Bronchial epithelial cell (primary cell): Measurements from ENCODE around the gene C1QA. TPM values are rescaled to one million over a fixed set of nuclear protein-coding genes. Genes with fewer than 3 reads are reported as not detected.
A peak's percentile ranks its signal among the peaks of the same experiment; 100 is the strongest.

Experiments used
- DNase-seq: peaks from one replicate; pipeline ENCODE4 v3.0.0-alpha.2; 2010; ENCODE audit warnings: low read depth
- FAIRE-seq: peaks from 2 replicates; lab custom pipeline; 2011; peaks lifted over from hg19 to GRCh38; lab: Jason Lieb, UNC
- H3K27me3 ChIP-seq: 2 replicates; pipeline ENCODE4 v1.5.1; 2011; ENCODE audit warnings: low read length; ENCODE audit not compliant: control insufficient read depth, insufficient read depth
- H3K36me3 ChIP-seq: 2 replicates; pipeline ENCODE4 v1.5.1; 2011; ENCODE audit warnings: low read length; ENCODE audit not compliant: control insufficient read depth, insufficient read depth
- H3K4me3 ChIP-seq: 2 replicates; pipeline ENCODE4 v1.5.1; 2011; ENCODE audit warnings: mild to moderate bottlenecking, low read depth, low read length, control low read depth
- total RNA-seq: library from RNA; depleted of rRNA; stranded (reverse); fragments of >200 nt; gene quantifications from 2 replicates; pipeline ENCODE4 v1.2.1, GENCODE V29; 2014
- TF ChIP-seq, protein P1 (sequence below): IDR thresholded peaks from 2 replicates; pipeline ENCODE4 v1.5.1; 2011; ENCODE audit warnings: mild to moderate bottlenecking, moderate library complexity, low read length, control low read depth, inconsistent platforms; ENCODE audit not compliant: insufficient read depth, severe bottlenecking

The C1QA gene
- total RNA-seq, 1 donor from 2014 or later: not detected

GRCh38 chr1:22677931-22678896 is 41.8 kb downstream of the C1QA start:
- no peak overlapping the region for H3K4me3 ChIP-seq
- peaks cover 10% of the 10 kb centered on the region for H3K27me3 ChIP-seq
- FAIRE-seq: peak; percentile 95
- TF ChIP-seq, protein P1, sequence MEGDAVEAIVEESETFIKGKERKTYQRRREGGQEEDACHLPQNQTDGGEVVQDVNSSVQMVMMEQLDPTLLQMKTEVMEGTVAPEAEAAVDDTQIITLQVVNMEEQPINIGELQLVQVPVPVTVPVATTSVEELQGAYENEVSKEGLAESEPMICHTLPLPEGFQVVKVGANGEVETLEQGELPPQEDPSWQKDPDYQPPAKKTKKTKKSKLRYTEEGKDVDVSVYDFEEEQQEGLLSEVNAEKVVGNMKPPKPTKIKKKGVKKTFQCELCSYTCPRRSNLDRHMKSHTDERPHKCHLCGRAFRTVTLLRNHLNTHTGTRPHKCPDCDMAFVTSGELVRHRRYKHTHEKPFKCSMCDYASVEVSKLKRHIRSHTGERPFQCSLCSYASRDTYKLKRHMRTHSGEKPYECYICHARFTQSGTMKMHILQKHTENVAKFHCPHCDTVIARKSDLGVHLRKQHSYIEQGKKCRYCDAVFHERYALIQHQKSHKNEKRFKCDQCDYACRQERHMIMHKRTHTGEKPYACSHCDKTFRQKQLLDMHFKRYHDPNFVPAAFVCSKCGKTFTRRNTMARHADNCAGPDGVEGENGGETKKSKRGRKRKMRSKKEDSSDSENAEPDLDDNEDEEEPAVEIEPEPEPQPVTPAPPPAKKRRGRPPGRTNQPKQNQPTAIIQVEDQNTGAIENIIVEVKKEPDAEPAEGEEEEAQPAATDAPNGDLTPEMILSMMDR: no peak
- no peaks in the 10 kb centered on the region for H3K36me3 ChIP-seq
- no peak for DNase-seq

DNA sequence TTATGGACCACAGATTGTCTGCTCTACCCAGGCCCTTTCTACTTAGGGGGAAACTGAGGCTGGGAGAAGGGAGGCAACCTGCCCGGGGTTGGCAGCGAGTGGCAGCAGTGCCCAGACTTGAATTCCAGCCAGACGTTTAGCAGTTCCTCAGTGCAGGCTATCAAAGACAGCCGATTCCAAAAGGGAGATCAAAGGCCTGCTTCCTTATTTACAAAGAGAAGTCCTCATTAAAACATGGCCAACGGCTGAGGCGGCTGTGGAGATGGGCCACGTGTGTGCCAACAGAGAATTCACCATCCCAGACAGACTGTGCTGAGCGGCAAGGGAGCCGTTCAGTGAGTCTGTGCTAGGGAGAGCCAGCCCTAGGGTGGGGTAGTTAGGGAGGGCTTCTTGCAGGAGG is 44.3 kb downstream of the C1QA start:
- TF ChIP-seq, protein P1: no peak
- FAIRE-seq: no peak
- peaks cover 9% of the 10 kb centered on the region for H3K27me3 ChIP-seq
- no peak overlapping the region for H3K4me3 ChIP-seq
- no peak for DNase-seq
- H3K36me3 ChIP-seq: no peaks in the 10 kb centered on the region

- H3K36me3 ChIP-seq: no peaks in the 10 kb centered on the region
- no peak overlapping the region for H3K4me3 ChIP-seq
- DNase-seq (no peak), FAIRE-seq (no peak)
- TF ChIP-seq, protein P1: no peak
- H3K27me3 ChIP-seq: peaks cover 11% of the 10 kb centered on the region
Observed at GRCh38 chr1:22681556-22682276, 45.3 kb downstream of the C1QA start.

DNA sequence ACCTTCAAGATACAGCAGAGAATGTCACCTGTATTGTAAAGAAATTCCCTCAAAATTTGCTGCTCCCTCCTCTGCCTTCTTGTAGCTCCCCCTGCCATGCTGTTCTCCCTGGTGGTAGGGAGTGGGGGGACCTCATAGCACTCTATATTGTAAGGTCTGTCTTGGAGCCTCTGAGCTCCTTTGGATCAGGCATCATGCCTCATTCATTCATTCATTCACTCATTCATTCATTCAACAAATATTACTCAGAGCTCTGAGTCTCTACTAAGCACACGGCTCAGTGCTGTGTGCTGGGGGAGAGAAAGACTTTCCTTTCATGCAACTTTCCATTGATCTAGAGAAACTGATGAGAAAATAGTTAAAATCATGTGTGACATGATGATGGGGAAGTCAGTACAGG is 47.1 kb downstream of the C1QA start:
- no peak for DNase-seq
- FAIRE-seq: no peak
- Histone ChIP-seq H3K36me3 (no peaks in the 10 kb centered on the region), H3K27me3 (peaks cover 12% of the 10 kb centered on the region), H3K4me3 (no peak overlapping the region)
- TF ChIP-seq, protein P1: no peak

DNA sequence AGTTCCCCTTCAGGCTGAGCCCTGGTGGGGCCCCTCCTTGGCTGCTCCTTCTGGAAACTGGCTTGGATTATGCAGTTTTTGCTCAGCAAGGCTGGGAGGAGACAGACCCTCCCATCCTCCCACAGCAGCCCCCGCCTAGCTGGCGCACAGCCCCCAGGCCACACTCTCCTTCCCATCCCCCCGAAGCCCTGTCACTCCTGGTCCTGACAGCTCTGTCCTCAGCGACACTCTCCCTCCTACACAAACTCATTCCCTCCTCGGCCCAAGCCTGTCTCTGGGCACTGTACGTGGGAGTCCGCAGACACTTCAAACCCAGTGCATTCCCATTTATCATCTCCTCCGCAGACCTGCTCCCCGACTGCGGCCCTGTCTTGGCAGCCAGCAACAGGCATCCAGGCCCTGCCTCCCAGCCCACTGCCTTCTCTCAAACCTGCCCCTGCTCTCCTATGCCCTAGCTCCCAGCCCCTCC is 49.2 kb downstream of the C1QA start:
- DNase-seq: no peak
- no peak for FAIRE-seq
- TF ChIP-seq, protein P1: no peak
- H3K27me3 ChIP-seq: peaks cover 12% of the 10 kb centered on the region
- no peak overlapping the region for H3K4me3 ChIP-seq
- no peaks in the 10 kb centered on the region for H3K36me3 ChIP-seq
